OCI-LY7 (cell line): ENCODE measurements around the gene SLC26A11.

Source experiments
- CTCF ChIP-seq: fragments of 200-600 bp; sonication (generic); conservative IDR thresholded peaks from 2 replicates; pipeline ENCODE4 v1.5.1; 2014; ENCODE audit warnings: mild to moderate bottlenecking, antibody characterized with exemption, low read length, moderate library complexity, mixed read lengths
- EZH2phosphoT487 ChIP-seq: fragments of 200-600 bp; sonication (generic); IDR thresholded peaks from 2 replicates; pipeline ENCODE4 v1.6.1; 2018; ENCODE audit warnings: low read depth, borderline replicate concordance, mild to moderate bottlenecking, mixed run types, antibody characterized with exemption, low read length, moderate library complexity, mixed read lengths

- TF ChIP-seq CTCF (no peak), EZH2phosphoT487 (no peak)
Measured at GRCh38 chr17:80214012-80214877, 6.0 kb upstream of the SLC26A11 start.
